ENCODE measurements around the gene GPR162. TPM values are rescaled to one million over a fixed set of nuclear protein-coding genes. Genes with fewer than 3 reads are reported as not detected.
"Not testable (repeated sequence)": the region's sequence is repeated elsewhere in the genome, so short reads cannot be mapped to it uniquely, and the experiment has no call there.

GPR162 gene
- total RNA-seq, 1 donor from 2014 or later, result 9.4 TPM

DNA sequence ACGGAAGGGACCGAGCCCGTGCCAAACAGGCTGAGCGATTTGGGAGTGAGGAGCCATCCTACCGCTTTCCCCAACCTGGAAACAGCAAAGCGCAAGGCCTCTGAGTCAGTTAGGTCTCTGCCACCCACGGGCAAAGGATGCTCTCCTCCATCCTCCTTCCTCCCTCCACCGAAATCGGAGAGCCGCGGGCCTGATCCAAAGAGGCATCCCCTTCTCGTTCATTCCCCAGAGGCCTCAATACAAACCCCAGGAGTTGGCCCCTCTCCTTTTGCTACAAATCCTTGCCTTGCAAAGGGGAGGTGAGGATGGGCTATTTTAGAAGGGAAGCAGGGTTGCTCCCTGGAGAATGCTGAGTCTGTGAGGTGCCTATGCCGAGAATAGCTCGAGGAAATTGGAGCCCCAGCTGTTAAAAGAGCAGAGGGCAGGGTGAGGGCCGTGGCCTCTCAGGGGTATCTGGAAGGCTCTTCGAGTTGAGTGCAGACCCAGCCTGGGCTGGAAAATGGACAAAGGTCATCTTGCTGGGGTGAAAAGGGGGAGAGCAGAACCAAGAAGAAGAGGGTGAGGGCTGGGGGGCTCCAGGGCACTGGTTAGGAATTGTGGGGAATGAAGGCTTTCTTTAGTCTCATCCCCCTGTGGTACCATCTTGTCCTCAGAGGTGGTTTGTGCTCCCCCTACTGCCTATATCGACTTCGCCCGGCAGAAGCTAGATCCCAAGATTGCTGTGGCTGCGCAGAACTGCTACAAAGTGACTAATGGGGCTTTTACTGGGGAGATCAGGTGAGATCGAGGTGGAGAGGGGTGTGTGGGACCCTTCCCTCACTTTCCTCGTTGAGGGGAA, 46.8 kb downstream of the GPR162 start:
- Histone ChIP-seq H3K27me3 (no peaks in the 10 kb centered on the region), H3K4me3 (peak overlapping the region; percentile 91 to 94), H3K36me3 (peaks cover 37 to 40% of the 10 kb centered on the region in 2 donors), H3K9me3 (no peaks in the 10 kb centered on the region), H3K27ac (peak overlapping the region; percentile 99), H3K4me1 (peaks cover 14 to 40% of the 10 kb centered on the region in 2 donors)
- no peak for DNase-seq (ENCODE audit: low spot score in 2 of 2)
- intact Hi-C loops (cut with DNase I), result loop anchor here (1.0 to 2.0 kb wide), 2 partner anchors 56 to 97 kb away; no protein-coding TSS in a partner anchor
- TF ChIP-seq, protein P1, sequence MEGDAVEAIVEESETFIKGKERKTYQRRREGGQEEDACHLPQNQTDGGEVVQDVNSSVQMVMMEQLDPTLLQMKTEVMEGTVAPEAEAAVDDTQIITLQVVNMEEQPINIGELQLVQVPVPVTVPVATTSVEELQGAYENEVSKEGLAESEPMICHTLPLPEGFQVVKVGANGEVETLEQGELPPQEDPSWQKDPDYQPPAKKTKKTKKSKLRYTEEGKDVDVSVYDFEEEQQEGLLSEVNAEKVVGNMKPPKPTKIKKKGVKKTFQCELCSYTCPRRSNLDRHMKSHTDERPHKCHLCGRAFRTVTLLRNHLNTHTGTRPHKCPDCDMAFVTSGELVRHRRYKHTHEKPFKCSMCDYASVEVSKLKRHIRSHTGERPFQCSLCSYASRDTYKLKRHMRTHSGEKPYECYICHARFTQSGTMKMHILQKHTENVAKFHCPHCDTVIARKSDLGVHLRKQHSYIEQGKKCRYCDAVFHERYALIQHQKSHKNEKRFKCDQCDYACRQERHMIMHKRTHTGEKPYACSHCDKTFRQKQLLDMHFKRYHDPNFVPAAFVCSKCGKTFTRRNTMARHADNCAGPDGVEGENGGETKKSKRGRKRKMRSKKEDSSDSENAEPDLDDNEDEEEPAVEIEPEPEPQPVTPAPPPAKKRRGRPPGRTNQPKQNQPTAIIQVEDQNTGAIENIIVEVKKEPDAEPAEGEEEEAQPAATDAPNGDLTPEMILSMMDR (IDR thresholded peaks at IDR 0.05), result no peak

DNA sequence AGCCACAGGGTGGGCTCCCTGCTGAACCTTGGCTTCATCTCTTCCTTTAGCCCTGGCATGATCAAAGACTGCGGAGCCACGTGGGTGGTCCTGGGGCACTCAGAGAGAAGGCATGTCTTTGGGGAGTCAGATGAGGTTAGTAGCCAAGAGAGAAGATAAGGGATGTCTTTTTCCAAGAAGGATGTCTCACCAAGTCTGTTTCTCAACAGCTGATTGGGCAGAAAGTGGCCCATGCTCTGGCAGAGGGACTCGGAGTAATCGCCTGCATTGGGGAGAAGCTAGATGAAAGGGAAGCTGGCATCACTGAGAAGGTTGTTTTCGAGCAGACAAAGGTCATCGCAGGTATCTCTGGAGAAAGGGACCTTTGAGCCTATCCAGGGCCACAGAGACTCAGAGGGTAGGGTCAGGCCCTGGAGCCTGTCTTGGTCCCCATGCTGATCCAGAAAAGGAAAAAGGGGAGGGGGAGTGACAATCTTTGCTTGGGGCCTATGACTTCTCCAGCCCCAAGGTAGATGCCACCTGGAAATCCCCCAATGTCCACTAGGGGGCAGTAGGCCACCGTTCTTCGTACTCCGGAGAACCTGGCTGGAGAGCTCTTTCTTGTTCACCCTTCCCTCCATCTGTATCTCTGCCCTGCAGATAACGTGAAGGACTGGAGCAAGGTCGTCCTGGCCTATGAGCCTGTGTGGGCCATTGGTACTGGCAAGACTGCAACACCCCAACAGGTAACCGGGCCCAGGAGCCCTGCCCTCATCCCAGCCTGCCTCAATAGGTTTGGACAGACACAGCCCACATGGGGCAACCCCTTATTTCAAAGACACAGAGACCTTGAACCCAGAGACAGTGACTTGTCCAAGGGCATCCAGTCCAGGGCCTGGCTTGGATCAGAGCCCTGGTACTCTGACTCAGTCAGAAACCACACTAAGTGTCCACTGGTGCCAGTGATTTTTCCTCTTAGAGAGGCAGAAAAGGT, 47.7 kb downstream of the GPR162 start:
- Histone ChIP-seq H3K27ac (peak overlapping the region; percentile 99), H3K4me1 (peaks cover 14 to 40% of the 10 kb centered on the region in 2 donors), H3K36me3 (peaks cover 28 to 31% of the 10 kb centered on the region in 2 donors), H3K27me3 (no peaks in the 10 kb centered on the region), H3K4me3 (peak overlapping the region in 1 of 2 donors; percentile 91), H3K9me3 (no peaks in the 10 kb centered on the region)
- peak in 1 of 2 donors; percentile 90 for DNase-seq (ENCODE audit: low spot score in 2 of 2)
- intact Hi-C loops (cut with DNase I), result loop anchor here (1.0 to 5.0 kb wide), 3 partner anchors 55 to 238 kb away; partner anchors contain the start of gene C1RL
- TF ChIP-seq, protein P1 (IDR thresholded peaks at IDR 0.05), result peak; percentile 79 to 91 (median 88)

DNA sequence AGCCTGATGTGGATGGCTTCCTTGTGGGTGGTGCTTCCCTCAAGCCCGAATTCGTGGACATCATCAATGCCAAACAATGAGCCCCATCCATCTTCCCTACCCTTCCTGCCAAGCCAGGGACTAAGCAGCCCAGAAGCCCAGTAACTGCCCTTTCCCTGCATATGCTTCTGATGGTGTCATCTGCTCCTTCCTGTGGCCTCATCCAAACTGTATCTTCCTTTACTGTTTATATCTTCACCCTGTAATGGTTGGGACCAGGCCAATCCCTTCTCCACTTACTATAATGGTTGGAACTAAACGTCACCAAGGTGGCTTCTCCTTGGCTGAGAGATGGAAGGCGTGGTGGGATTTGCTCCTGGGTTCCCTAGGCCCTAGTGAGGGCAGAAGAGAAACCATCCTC, 48.7 kb downstream of the GPR162 start:
- H3K4me3 ChIP-seq; DNase-seq (ENCODE audit: low spot score in 2 of 2); H3K27me3 ChIP-seq; H3K9me3 ChIP-seq: not testable (repeated sequence)
- H3K4me1 ChIP-seq, result peaks cover 14 to 40% of the 10 kb centered on the region in 2 donors
- intact Hi-C loops (cut with DNase I), result loop anchor here (5.0 kb wide), 1 partner anchor 237 kb away; the partner anchor contains the start of gene C1RL
- peaks cover 19 to 21% of the 10 kb centered on the region in 2 donors for H3K36me3 ChIP-seq
- H3K27ac ChIP-seq, result peak overlapping the region in 1 of 2 donors; percentile 41

DNA sequence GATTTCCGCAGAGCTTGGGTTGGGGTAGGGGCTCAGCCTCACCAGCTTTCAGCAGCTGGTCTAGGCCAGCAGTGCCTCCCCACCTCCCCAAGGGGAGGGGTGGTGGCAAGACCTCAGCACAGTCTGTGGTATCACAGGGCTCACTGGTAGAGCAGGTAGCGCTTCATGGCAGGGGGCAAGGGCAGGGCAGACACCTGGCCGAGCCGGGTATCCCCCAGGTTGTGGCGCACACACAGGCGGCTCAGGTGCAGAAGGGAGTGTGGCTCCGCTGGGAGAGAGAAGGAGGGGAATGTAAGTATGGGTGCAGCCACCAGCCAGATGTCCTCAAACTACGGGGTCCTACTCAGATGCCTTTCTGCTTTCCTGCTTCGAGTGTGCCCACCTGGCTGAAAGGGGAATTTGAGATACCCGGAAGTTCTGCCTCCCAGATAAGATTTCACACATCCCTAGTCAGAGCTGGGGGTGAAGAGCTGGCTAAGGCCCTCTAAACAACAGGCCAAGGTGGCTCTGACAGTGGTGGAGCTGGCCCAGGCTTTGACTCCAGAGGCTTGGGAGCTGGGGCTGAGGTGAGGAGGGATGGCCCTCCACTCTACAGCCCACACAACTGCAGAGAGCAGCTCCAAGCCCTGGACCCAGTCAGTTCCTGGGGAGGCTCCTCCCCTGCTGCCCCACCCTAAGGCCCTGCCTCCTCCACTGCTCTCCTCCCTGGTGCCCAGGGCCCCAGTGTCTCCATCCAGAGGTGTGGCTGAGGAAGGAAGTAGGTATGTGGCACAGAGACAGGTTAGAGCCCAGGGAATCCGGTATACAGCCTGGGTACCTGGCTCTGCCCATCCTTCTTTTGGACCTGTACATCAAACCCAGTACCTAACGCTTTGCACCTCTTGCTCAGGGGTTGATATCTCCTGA, 49.7 kb downstream of the GPR162 start:
- DNase-seq (ENCODE audit: low spot score in 2 of 2), result no peak
- TF ChIP-seq, protein P1 (IDR thresholded peaks at IDR 0.05), result no peak
- intact Hi-C loops (cut with DNase I), result loop anchor here (5.0 kb wide), 1 partner anchor 236 kb away; the partner anchor contains the start of gene C1RL
- Histone ChIP-seq H3K4me3 (peak overlapping the region; percentile 82 to 90), H3K36me3 (peaks cover 17 to 19% of the 10 kb centered on the region in 2 donors), H3K27me3 (no peaks in the 10 kb centered on the region), H3K4me1 (peaks cover 14 to 37% of the 10 kb centered on the region in 2 donors), H3K27ac (peak overlapping the region; percentile 85 to 92), H3K9me3 (no peaks in the 10 kb centered on the region)

All from ascending aorta (tissue), 2 donors.